Neural progenitor cell (in vitro differentiated cells): ENCODE data around the gene GGA1. TPM values are rescaled to one million over a fixed set of nuclear protein-coding genes. Genes with fewer than 3 reads are reported as not detected.

Experiments used
- DNase-seq: peaks from one replicate; pipeline ENCODE4 v3.0.0-alpha.2; 2016; ENCODE audit warnings: low spot score
- H2AFZ ChIP-seq: fragments of 200-600 bp; sonication (generic); replicated peaks from 2 replicates; pipeline ENCODE4 v1.6.1; 2016; ENCODE audit warnings: antibody characterized with exemption
- H3F3A ChIP-seq: fragments of 200-600 bp; sonication (generic); 2 replicates; pipeline ENCODE4 v1.6.1; 2016; ENCODE audit warnings: antibody characterized with exemption, low read depth
- H3K27ac ChIP-seq: fragments of 200-600 bp; sonication (generic); 2 replicates; pipeline ENCODE4 v1.5.1; 2016; ENCODE audit warnings: mild to moderate bottlenecking
- H3K27me3 ChIP-seq: fragments of 200-600 bp; sonication (generic); 2 replicates; pipeline ENCODE4 v1.6.1; 2016; ENCODE audit warnings: mild to moderate bottlenecking, moderate library complexity
- H3K36me3 ChIP-seq: fragments of 200-600 bp; sonication (generic); 2 replicates; pipeline ENCODE4 v1.5.1; 2016
- H3K4me1 ChIP-seq: fragments of 200-600 bp; sonication (generic); 2 replicates; pipeline ENCODE4 v1.6.1; 2016; ENCODE audit warnings: mixed run types
- H3K4me2 ChIP-seq: fragments of 200-600 bp; sonication (generic); 2 replicates; pipeline ENCODE4 v1.6.1; 2016
- H3K4me3 ChIP-seq: fragments of 200-600 bp; sonication (generic); 2 replicates; pipeline ENCODE4 v1.5.1; 2016
- H3K79me2 ChIP-seq: fragments of 200-600 bp; sonication (generic); 2 replicates; pipeline ENCODE4 v1.6.1; 2016; ENCODE audit warnings: low read depth
- H3K9ac ChIP-seq: fragments of 200-600 bp; sonication (generic); 2 replicates; pipeline ENCODE4 v1.6.1; 2016
- H3K9me3 ChIP-seq: fragments of 200-600 bp; sonication (generic); 2 replicates; pipeline ENCODE4 v1.5.1; 2016; ENCODE audit warnings: low read depth
- H4K20me1 ChIP-seq: fragments of 200-600 bp; sonication (generic); 2 replicates; pipeline ENCODE4 v1.6.1; 2016; ENCODE audit warnings: low read depth
- H3K27ac Mint-ChIP-seq: 3 replicates; pipeline ENCODE4 v1.8.0; 2021; ENCODE audit warnings: mixed read lengths
- H3K27me3 Mint-ChIP-seq: 2 replicates; pipeline ENCODE4 v1.8.0; 2022; ENCODE audit warnings: low read depth, mild to moderate bottlenecking, inconsistent platforms, moderate library complexity, mixed read lengths; ENCODE audit not compliant: insufficient read depth
- H3K36me3 Mint-ChIP-seq: 3 replicates; pipeline ENCODE4 v1.8.0; 2021; ENCODE audit warnings: mixed read lengths
- H3K4me1 Mint-ChIP-seq: 3 replicates; pipeline ENCODE4 v1.8.0; 2021; ENCODE audit warnings: mixed read lengths
- H3K4me3 Mint-ChIP-seq: 3 replicates; pipeline ENCODE4 v1.8.0; 2021; ENCODE audit warnings: mild to moderate bottlenecking, moderate library complexity, mixed read lengths
- H3K9me3 Mint-ChIP-seq: 3 replicates; pipeline ENCODE4 v1.8.0; 2020; ENCODE audit warnings: mixed read lengths
- CTCF ChIP-seq: fragments of 200-600 bp; sonication (generic); IDR thresholded peaks from 2 replicates; pipeline ENCODE4 v1.5.1; 2017; ENCODE audit warnings: antibody characterized with exemption, mild to moderate bottlenecking
- EZH2 ChIP-seq: fragments of 200-600 bp; sonication (generic); IDR thresholded peaks from 2 replicates; pipeline ENCODE4 v1.6.1; 2017; ENCODE audit warnings: antibody characterized with exemption, mild to moderate bottlenecking, moderate library complexity
- EZH2phosphoT487 ChIP-seq: fragments of 200-600 bp; sonication (generic); IDR thresholded peaks from 2 replicates; pipeline ENCODE4 v1.6.1; 2017; ENCODE audit warnings: antibody characterized with exemption
- total RNA-seq: library from RNA; depleted of rRNA; stranded (reverse); fragments of >200 nt; gene quantifications from 2 replicates; pipeline ENCODE4 v1.2.3, GENCODE V29; 2015; ENCODE audit warnings: low replicate concordance

Gene GGA1
- total RNA-seq, 1 donor from 2014 or later, result 62.3 TPM

DNA sequence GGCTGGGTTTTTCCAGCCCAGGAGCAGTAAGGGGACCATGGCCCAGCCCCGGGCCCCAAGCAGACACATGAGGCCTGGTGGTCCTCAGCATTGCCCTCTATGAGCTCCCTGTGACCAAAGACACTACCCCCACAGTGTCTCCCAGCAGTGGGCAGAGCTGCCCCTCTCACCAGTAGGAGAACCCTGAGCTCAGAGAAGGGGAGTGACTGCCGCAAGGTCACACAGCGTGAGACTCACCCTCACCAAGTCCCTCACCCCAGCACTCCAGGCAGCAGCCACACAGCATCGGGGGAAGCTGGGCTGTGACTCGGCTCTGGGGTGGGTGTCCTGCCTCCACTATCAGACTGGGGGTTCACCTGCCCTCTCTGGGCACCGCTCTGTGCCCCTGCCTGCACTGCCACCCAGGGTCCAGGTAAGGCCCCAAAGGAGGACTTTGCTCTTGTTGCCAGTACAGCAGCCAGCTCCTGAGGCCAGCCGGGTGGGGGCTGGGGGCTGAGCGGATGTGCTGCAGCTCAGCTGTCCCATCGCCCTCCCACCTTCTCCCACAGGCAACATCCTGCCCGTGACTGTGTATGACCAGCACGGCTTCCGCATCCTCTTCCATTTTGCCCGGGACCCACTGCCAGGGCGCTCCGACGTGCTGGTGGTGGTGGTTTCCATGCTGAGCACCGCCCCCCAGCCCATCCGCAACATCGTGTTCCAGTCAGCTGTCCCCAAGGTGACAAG lies 23.0 kb downstream of the GGA1 start:
- H3K79me2 ChIP-seq, result no peaks in the 10 kb centered on the region
- DNase-seq, result no peak
- no peak overlapping the region for H3K4me3 ChIP-seq
- no peaks in the 10 kb centered on the region for H3K27me3 ChIP-seq
- H3K36me3 ChIP-seq, result no peaks in the 10 kb centered on the region
- Mint-ChIP-seq H3K4me1 (peaks cover 20% of the 10 kb centered on the region), H3K27ac (no peak overlapping the region), H3K27me3 (peaks cover 8% of the 10 kb centered on the region), H3K9me3 (no peaks in the 10 kb centered on the region), H3K36me3 (no peaks in the 10 kb centered on the region), H3K4me3 (no peak overlapping the region)
- no peaks in the 10 kb centered on the region for H3K9me3 ChIP-seq
- H4K20me1 ChIP-seq, result no peaks in the 10 kb centered on the region
- no peak overlapping the region for H3K27ac ChIP-seq
- TF ChIP-seq EZH2, result no peak
- TF ChIP-seq CTCF, result no peak
- TF ChIP-seq EZH2phosphoT487, result no peak
- peaks cover 16% of the 10 kb centered on the region for H3F3A ChIP-seq
- no peak overlapping the region for H2AFZ ChIP-seq
- peaks cover 17% of the 10 kb centered on the region for H3K4me1 ChIP-seq
- H3K9ac ChIP-seq, result no peak overlapping the region
- H3K4me2 ChIP-seq, result no peak overlapping the region

- no peak overlapping the region for H3K4me3 ChIP-seq
- no peaks in the 10 kb centered on the region for H3K36me3 ChIP-seq
- Mint-ChIP-seq H3K27ac (no peak overlapping the region), H3K27me3 (peaks cover 7% of the 10 kb centered on the region), H3K4me1 (peaks cover 26% of the 10 kb centered on the region), H3K9me3 (no peaks in the 10 kb centered on the region), H3K4me3 (no peak overlapping the region), H3K36me3 (no peaks in the 10 kb centered on the region)
- no peak overlapping the region for H3K9ac ChIP-seq
- TF ChIP-seq CTCF (no peak), EZH2 (no peak), EZH2phosphoT487 (no peak)
- H2AFZ ChIP-seq, result no peak overlapping the region
- H3K4me1 ChIP-seq, result peaks cover 17% of the 10 kb centered on the region
- H3K27me3 ChIP-seq, result no peaks in the 10 kb centered on the region
- H3K79me2 ChIP-seq, result no peaks in the 10 kb centered on the region
- no peaks in the 10 kb centered on the region for H4K20me1 ChIP-seq
- no peak for DNase-seq
- H3F3A ChIP-seq, result peaks cover 18% of the 10 kb centered on the region
- no peak overlapping the region for H3K4me2 ChIP-seq
- H3K27ac ChIP-seq, result no peak overlapping the region
- H3K9me3 ChIP-seq, result no peaks in the 10 kb centered on the region
Observed at GRCh38 chr22:37632174-37633088, 23.8 kb downstream of the GGA1 start.

DNA sequence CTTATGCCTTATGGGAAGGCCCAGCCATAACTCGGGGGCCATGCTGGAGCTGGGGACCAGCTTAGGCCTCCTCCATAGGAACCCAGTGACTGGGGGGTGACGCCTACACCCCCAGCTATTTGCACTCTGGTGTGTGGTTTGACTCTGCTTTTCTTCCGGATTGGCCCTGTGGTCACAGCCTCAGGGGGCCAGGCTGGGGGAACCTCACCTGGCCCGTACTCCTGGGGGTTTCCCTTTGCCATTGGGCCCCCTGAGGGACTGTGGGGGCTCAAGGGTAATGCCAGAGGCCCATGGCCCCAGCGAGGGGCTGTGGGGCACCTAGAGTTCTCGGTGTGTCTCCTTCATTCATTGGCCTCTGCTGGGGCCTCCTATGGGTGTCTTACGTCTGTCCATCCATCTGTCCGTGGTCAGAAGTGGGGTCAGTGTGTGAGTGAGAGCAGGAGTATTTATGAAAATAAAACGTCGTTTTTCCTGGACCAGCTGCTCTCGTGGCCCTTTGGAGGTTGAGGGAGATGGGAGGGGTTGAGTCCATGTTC lies 24.5 kb downstream of the GGA1 start:
- peaks cover 24% of the 10 kb centered on the region for H3F3A ChIP-seq
- Mint-ChIP-seq H3K27me3 (peaks cover 7% of the 10 kb centered on the region), H3K4me3 (peak overlapping the region; percentile 43), H3K9me3 (no peaks in the 10 kb centered on the region), H3K36me3 (no peaks in the 10 kb centered on the region), H3K4me1 (peaks cover 29% of the 10 kb centered on the region), H3K27ac (peak overlapping the region; percentile 81)
- H3K36me3 ChIP-seq, result no peaks in the 10 kb centered on the region
- no peak overlapping the region for H3K27ac ChIP-seq
- TF ChIP-seq EZH2 (no peak), CTCF (no peak), EZH2phosphoT487 (no peak)
- H3K4me3 ChIP-seq, result peak overlapping the region; percentile 13
- H3K9ac ChIP-seq, result no peak overlapping the region
- H3K4me1 ChIP-seq, result peaks cover 17% of the 10 kb centered on the region
- H4K20me1 ChIP-seq, result no peaks in the 10 kb centered on the region
- H3K27me3 ChIP-seq, result no peaks in the 10 kb centered on the region
- no peak for DNase-seq
- H3K79me2 ChIP-seq, result no peaks in the 10 kb centered on the region
- H3K4me2 ChIP-seq, result peak overlapping the region; percentile 64
- no peaks in the 10 kb centered on the region for H3K9me3 ChIP-seq
- no peak overlapping the region for H2AFZ ChIP-seq
